Fibroblast of the conjunctiva (primary cell): ENCODE measurements around the gene CCL13.

Source experiments
- DNase-seq: peaks from one replicate; pipeline ENCODE4 v3.0.0-alpha.2; 2010; ENCODE audit warnings: low read depth

CCL13 gene

GRCh38 chr17:34356194-34356593, at the start of gene CCL13:
Gene CCL13, plus strand, starts transcription at chr17:34356480. Its CDS starts 47 bp downstream, at chr17:34356527.
- no peak for DNase-seq

- DNase-seq = peak; percentile 52
These were observed 49.2 kb upstream of the CCL13 start for GRCh38 chr17:34307110-34307509.

- no peak for DNase-seq
These were observed 47.9 kb upstream of the CCL13 start for GRCh38 chr17:34308371-34308770.

- no peak for DNase-seq
These were observed 45.0 kb upstream of the CCL13 start for GRCh38 chr17:34311291-34311690.

- DNase-seq = peak; percentile 86
These were observed 44.2 kb upstream of the CCL13 start for GRCh38 chr17:34312080-34312479.

- peak; percentile 38 for DNase-seq
These were observed 43.1 kb upstream of the CCL13 start for GRCh38 chr17:34313164-34313563.

- DNase-seq = peak; percentile 79
These were observed 42.0 kb upstream of the CCL13 start for GRCh38 chr17:34314279-34314678.

- DNase-seq = no peak
These were observed 37.8 kb upstream of the CCL13 start for GRCh38 chr17:34318474-34318873.

GRCh38 chr17:34319039-34319483, 37.2 kb upstream of the CCL13 start, which contains the start of gene CCL8:
Gene CCL8, plus strand, starts transcription at chr17:34319435. Its CDS starts 67 bp downstream, at chr17:34319502.
- DNase-seq = no peak

- DNase-seq = no peak
These were observed 34.3 kb upstream of the CCL13 start for GRCh38 chr17:34321964-34322363.

GRCh38 chr17:34327580-34327979, 28.7 kb upstream of the CCL13 start:
- peak; percentile 51 for DNase-seq

- no peak for DNase-seq
These were observed 18.6 kb upstream of the CCL13 start for GRCh38 chr17:34337701-34338100.

- no peak for DNase-seq
These were observed 17.0 kb upstream of the CCL13 start for GRCh38 chr17:34339138-34339770.

GRCh38 chr17:34341916-34342315, 14.4 kb upstream of the CCL13 start:
- DNase-seq = no peak

GRCh38 chr17:34347063-34347462, 9.2 kb upstream of the CCL13 start:
- no peak for DNase-seq

- no peak for DNase-seq
These were observed 6.5 kb upstream of the CCL13 start for GRCh38 chr17:34349751-34350150.

GRCh38 chr17:34351096-34351495, 5.2 kb upstream of the CCL13 start:
- no peak for DNase-seq

- no peak for DNase-seq
These were observed 4.1 kb upstream of the CCL13 start for GRCh38 chr17:34352191-34352590.

GRCh38 chr17:34354637-34355036, 1.6 kb upstream of the CCL13 start:
- no peak for DNase-seq

- no peak for DNase-seq
These were observed 1.1 kb downstream of the CCL13 start for GRCh38 chr17:34357398-34357797.

GRCh38 chr17:34358631-34359030, 2.4 kb downstream of the CCL13 start:
- DNase-seq = no peak

GRCh38 chr17:34360601-34361270, 4.5 kb downstream of the CCL13 start:
- DNase-seq = no peak

GRCh38 chr17:34361478-34362061, 5.3 kb downstream of the CCL13 start:
- peak; percentile 87 for DNase-seq
